GM12878 (cell line): ENCODE measurements around the gene ASB6. TPM values are rescaled to one million over a fixed set of nuclear protein-coding genes. Genes with fewer than 3 reads are reported as not detected.

ENCODE experiments used
- CEBPZ ChIP-seq: fragments of 150-350 bp; IDR thresholded peaks from 2 replicates; pipeline ENCODE4 v1.6.1; 2016; ENCODE audit warnings: low read depth, low read length
- NR2F1 ChIP-seq: fragments of 450-650 bp; conservative IDR thresholded peaks from 2 replicates; pipeline ENCODE4 v1.6.1; 2017; ENCODE audit warnings: mild to moderate bottlenecking
- PBX3 ChIP-seq: IDR thresholded peaks from 2 replicates; pipeline ENCODE4 v1.6.1; 2011; ENCODE audit warnings: mild to moderate bottlenecking, low read depth, low read length, moderate library complexity; ENCODE audit not compliant: insufficient replicate concordance
- PRDM15 ChIP-seq: fragments of 450-650 bp; formaldehyde crosslinking; IDR thresholded peaks from 2 replicates; pipeline ENCODE4 v1.4.0; 2020; ENCODE audit warnings: mild to moderate bottlenecking, moderate library complexity
- polyA plus RNA-seq, 11 experiments: library from polyadenylated mRNA; depleted of rRNA in 4 of 11; unstranded in 6 of 11; stranded (reverse) in 5 of 11; fragments of >200 nt; fragmentation: Nextera tagmentation in 4 of 11; fragmentation: Illumina TruSeq in 1 of 11; extraction: Ambion mirVana in 4 of 11; extraction: Trizol in 1 of 11; gene quantifications; 1 replicate in 1 of 11; 2 replicates in 10 of 11; pipeline versions ENCODE4 v1.2.1 to v1.2.3, GENCODE V29; 2011 to 2016; ENCODE audit warnings: inconsistent platforms in 2 of 11, missing spikeins in 2 of 11, low read depth in 1 of 11
- total RNA-seq, 4 experiments: library from RNA; depleted of rRNA in 3 of 4; stranded (reverse); fragments of >200 nt in 3 of 4; fragmentation: Illumina TruSeq in 1 of 4; extraction: Trizol in 1 of 4; gene quantifications; 2 replicates each; pipeline versions ENCODE4 v1.2.1 to v1.2.3, GENCODE V29; 2013 to 2021
- TF ChIP-seq, protein P1 (sequence below): IDR thresholded peaks from 2 replicates; pipeline ENCODE4 v1.6.1; 2012; ENCODE audit warnings: mild to moderate bottlenecking, low read depth, low read length
- TF ChIP-seq, protein P2 (sequence below): fragments of 450-650 bp; conservative IDR thresholded peaks from 2 replicates; pipeline ENCODE4 v1.6.1; 2017; ENCODE audit warnings: mild to moderate bottlenecking, moderate library complexity
- TF ChIP-seq, protein P3 (sequence below): fragments of 450-650 bp; formaldehyde crosslinking; IDR thresholded peaks from 2 replicates; pipeline ENCODE4 v1.5.0; 2022; ENCODE audit warnings: mild to moderate bottlenecking, missing genetic modification characterization

ASB6 gene
- total and polyA plus RNA-seq, 10 of the 15 experiments (the other 5 are each of a cell fraction or from before 2014, with no cell fraction given) = 0.80 to 18.2 (median 9.9) TPM

DNA sequence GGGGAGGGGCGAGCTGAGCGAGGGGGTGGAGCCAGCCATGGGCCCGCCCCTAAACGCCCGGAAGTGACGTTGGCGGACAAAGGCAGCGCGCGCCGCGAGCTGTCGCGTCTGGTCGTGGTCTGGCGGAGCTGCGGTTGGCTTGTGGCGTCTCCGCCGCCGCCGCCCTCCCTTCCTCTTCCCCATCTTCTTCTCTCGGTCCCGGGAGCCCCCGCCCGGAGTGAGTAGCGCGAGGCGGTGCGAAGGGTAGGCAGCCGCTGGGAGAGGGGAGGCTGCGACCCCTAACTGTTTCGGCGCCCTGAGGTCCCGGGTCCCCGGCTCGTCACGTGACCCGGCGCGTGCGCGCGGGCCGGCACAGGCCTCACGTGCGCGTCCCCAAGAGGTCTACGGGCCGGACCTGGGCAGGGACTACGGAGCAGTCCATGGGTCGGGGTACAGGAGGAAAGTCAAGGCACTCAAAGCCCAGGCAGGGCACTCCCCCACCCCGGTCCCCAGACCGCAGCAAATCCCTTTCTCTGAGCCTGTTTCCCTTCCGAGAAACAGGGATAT is 15.8 kb downstream of the ASB6 start, which contains the start of gene NTMT1 (continued):
- TF ChIP-seq PRDM15 (CRISPR knock-in tag) (peak; percentile 56; the same call in 1 of the 2 replicates), CEBPZ (no peak), PBX3 (no peak), NR2F1 (peak; percentile 72)
- TF ChIP-seq, protein P1, sequence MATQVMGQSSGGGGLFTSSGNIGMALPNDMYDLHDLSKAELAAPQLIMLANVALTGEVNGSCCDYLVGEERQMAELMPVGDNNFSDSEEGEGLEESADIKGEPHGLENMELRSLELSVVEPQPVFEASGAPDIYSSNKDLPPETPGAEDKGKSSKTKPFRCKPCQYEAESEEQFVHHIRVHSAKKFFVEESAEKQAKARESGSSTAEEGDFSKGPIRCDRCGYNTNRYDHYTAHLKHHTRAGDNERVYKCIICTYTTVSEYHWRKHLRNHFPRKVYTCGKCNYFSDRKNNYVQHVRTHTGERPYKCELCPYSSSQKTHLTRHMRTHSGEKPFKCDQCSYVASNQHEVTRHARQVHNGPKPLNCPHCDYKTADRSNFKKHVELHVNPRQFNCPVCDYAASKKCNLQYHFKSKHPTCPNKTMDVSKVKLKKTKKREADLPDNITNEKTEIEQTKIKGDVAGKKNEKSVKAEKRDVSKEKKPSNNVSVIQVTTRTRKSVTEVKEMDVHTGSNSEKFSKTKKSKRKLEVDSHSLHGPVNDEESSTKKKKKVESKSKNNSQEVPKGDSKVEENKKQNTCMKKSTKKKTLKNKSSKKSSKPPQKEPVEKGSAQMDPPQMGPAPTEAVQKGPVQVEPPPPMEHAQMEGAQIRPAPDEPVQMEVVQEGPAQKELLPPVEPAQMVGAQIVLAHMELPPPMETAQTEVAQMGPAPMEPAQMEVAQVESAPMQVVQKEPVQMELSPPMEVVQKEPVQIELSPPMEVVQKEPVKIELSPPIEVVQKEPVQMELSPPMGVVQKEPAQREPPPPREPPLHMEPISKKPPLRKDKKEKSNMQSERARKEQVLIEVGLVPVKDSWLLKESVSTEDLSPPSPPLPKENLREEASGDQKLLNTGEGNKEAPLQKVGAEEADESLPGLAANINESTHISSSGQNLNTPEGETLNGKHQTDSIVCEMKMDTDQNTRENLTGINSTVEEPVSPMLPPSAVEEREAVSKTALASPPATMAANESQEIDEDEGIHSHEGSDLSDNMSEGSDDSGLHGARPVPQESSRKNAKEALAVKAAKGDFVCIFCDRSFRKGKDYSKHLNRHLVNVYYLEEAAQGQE = no peak
- TF ChIP-seq, protein P2, sequence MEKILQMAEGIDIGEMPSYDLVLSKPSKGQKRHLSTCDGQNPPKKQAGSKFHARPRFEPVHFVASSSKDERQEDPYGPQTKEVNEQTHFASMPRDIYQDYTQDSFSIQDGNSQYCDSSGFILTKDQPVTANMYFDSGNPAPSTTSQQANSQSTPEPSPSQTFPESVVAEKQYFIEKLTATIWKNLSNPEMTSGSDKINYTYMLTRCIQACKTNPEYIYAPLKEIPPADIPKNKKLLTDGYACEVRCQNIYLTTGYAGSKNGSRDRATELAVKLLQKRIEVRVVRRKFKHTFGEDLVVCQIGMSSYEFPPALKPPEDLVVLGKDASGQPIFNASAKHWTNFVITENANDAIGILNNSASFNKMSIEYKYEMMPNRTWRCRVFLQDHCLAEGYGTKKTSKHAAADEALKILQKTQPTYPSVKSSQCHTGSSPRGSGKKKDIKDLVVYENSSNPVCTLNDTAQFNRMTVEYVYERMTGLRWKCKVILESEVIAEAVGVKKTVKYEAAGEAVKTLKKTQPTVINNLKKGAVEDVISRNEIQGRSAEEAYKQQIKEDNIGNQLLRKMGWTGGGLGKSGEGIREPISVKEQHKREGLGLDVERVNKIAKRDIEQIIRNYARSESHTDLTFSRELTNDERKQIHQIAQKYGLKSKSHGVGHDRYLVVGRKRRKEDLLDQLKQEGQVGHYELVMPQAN = peak; percentile 93
- TF ChIP-seq, protein P3, sequence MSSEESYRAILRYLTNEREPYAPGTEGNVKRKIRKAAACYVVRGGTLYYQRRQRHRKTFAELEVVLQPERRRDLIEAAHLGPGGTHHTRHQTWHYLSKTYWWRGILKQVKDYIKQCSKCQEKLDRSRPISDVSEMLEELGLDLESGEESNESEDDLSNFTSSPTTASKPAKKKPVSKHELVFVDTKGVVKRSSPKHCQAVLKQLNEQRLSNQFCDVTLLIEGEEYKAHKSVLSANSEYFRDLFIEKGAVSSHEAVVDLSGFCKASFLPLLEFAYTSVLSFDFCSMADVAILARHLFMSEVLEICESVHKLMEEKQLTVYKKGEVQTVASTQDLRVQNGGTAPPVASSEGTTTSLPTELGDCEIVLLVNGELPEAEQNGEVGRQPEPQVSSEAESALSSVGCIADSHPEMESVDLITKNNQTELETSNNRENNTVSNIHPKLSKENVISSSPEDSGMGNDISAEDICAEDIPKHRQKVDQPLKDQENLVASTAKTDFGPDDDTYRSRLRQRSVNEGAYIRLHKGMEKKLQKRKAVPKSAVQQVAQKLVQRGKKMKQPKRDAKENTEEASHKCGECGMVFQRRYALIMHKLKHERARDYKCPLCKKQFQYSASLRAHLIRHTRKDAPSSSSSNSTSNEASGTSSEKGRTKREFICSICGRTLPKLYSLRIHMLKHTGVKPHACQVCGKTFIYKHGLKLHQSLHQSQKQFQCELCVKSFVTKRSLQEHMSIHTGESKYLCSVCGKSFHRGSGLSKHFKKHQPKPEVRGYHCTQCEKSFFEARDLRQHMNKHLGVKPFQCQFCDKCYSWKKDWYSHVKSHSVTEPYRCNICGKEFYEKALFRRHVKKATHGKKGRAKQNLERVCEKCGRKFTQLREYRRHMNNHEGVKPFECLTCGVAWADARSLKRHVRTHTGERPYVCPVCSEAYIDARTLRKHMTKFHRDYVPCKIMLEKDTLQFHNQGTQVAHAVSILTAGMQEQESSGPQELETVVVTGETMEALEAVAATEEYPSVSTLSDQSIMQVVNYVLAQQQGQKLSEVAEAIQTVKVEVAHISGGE = peak; percentile 53
